A549 (cell line): ENCODE measurements around the gene CARS1. TPM values are rescaled to one million over a fixed set of nuclear protein-coding genes. Genes with fewer than 3 reads are reported as not detected.

ENCODE experiments used
- ATAC-seq, 2 experiments: fragments of 200-7000 bp in 1 of 2; fragments of >200 bp in 1 of 2; cut with Nextera tagmentation in 1 of 2; cut with Tn5 transposase in 1 of 2; 3 replicates each; pipeline versions ENCODE4 v1.8.0 to v1.9.1; 2018 to 2020; ENCODE audit warnings: mild to moderate bottlenecking in 1 of 2, moderate library complexity in 1 of 2
- CTCF ChIA-PET: fragments of 300-600 bp; sonication (Branson Sonifier 250); formaldehyde crosslinking; extraction: SDS; loops from one replicate; lab custom pipeline; 2021; ENCODE audit warnings: antibody characterized with exemption, inconsistent platforms; lab: Yijun Ruan, JAX
- POLR2A ChIA-PET: fragments of 350-600 bp; formaldehyde crosslinking; extraction: SDS; loops from one replicate; lab custom pipeline; 2021; ENCODE audit warnings: antibody characterized with exemption, inconsistent platforms; lab: Yijun Ruan, JAX
- DNase-seq, 2 experiments: peaks; one replicate each; pipeline versions ENCODE4 v3.0.0 to v3.0.0-alpha.2; 2011 to 2016; ENCODE audit warnings: low read depth in 1 of 2, low spot score in 1 of 2
- FAIRE-seq: peaks from 2 replicates; lab custom pipeline; 2011; peaks lifted over from hg19 to GRCh38; lab: Jason Lieb, UNC
- H3K27ac ChIP-seq, 2 experiments: fragments of >200 bp; sonication (Bioruptor Twin); formaldehyde crosslinking; 3 replicates each; pipeline ENCODE4 v1.5.1; 2016 to 2017
- H3K4me1 ChIP-seq: fragments of >200 bp; sonication (Bioruptor Twin); formaldehyde crosslinking; 3 replicates; pipeline ENCODE4 v1.6.1; 2016
- H3K4me2 ChIP-seq: fragments of >200 bp; sonication (Bioruptor Twin); formaldehyde crosslinking; 3 replicates; pipeline ENCODE4 v1.6.1; 2016
- H3K4me3 ChIP-seq: fragments of >200 bp; sonication (Bioruptor Twin); formaldehyde crosslinking; 3 replicates; pipeline ENCODE4 v1.5.1; 2016
- H3K9me3 ChIP-seq: fragments of >200 bp; sonication (Bioruptor Twin); formaldehyde crosslinking; 3 replicates; pipeline ENCODE4 v1.6.1; 2016
- ATOH8 ChIP-seq: fragments of 250-450 bp; sonication (Bioruptor Pico); IDR thresholded peaks from 2 replicates; pipeline ENCODE4 v1.5.0; 2020; ENCODE audit warnings: low read depth, mild to moderate bottlenecking, moderate library complexity
- BCL3 ChIP-seq: fragments of >200 bp; sonication (Bioruptor Twin); formaldehyde crosslinking; IDR thresholded peaks from 3 replicates; pipeline ENCODE4 v1.6.1; 2016
- CEBPB ChIP-seq, 2 experiments: fragments of >200 bp in 1 of 2; sonication (Bioruptor Twin) in 1 of 2; formaldehyde crosslinking in 1 of 2; IDR thresholded peaks; 2 replicates each; pipeline ENCODE4 v1.6.1; 2012 to 2016
- E2F6 ChIP-seq: IDR thresholded peaks from 2 replicates; pipeline ENCODE4 v1.6.1; 2012; ENCODE audit warnings: low read depth, borderline replicate concordance
- EHMT2 ChIP-seq: fragments of 200-600 bp; sonication (generic); IDR thresholded peaks from 2 replicates; pipeline ENCODE4 v1.6.1; 2016; ENCODE audit warnings: antibody characterized with exemption, low read depth, mild to moderate bottlenecking, moderate library complexity
- EP300 ChIP-seq, 2 experiments: fragments of >200 bp; sonication (Bioruptor Twin); formaldehyde crosslinking; IDR thresholded peaks; 2 replicates in 1 of 2; 3 replicates in 1 of 2; pipeline ENCODE4 v1.6.1; 2016 to 2017
- ESRRA ChIP-seq: fragments of 150-350 bp; IDR thresholded peaks from 2 replicates; pipeline ENCODE4 v1.6.1; 2014; ENCODE audit warnings: mild to moderate bottlenecking, low read length, borderline replicate concordance
- FOXS1 ChIP-seq: fragments of 250-450 bp; sonication (Bioruptor Pico); IDR thresholded peaks from 2 replicates; pipeline ENCODE4 v1.5.0; 2020; ENCODE audit warnings: mild to moderate bottlenecking, moderate library complexity
- GATA3 ChIP-seq: IDR thresholded peaks from 2 replicates; pipeline ENCODE4 v1.6.1; 2012; ENCODE audit warnings: borderline replicate concordance
- HEYL ChIP-seq: fragments of 250-450 bp; sonication (Bioruptor Pico); IDR thresholded peaks from 2 replicates; pipeline ENCODE4 v1.8.0; 2021; ENCODE audit warnings: mild to moderate bottlenecking, moderate library complexity
- HOXA7 ChIP-seq: fragments of 250-450 bp; sonication (Bioruptor Pico); IDR thresholded peaks from 2 replicates; pipeline ENCODE4 v1.5.0; 2020; ENCODE audit warnings: mild to moderate bottlenecking, moderate library complexity
- KDM1A ChIP-seq: fragments of 200-600 bp; sonication (generic); IDR thresholded peaks from 2 replicates; pipeline ENCODE4 v1.6.1; 2016; ENCODE audit warnings: low read depth, mild to moderate bottlenecking
- NFE2L2 ChIP-seq: fragments of 150-350 bp; conservative IDR thresholded peaks from 2 replicates; pipeline ENCODE4 v1.6.1; 2014; ENCODE audit warnings: low read length
- PBX3 ChIP-seq: IDR thresholded peaks from 2 replicates; pipeline ENCODE4 v1.6.1; 2012
- POLR2A ChIP-seq: IDR thresholded peaks from 2 replicates; pipeline ENCODE4 v1.6.1; 2012; ENCODE audit warnings: mild to moderate bottlenecking, low read length
- RARB ChIP-seq: fragments of 250-450 bp; sonication (Bioruptor Pico); IDR thresholded peaks from 2 replicates; pipeline ENCODE4 v1.8.0; 2021; ENCODE audit warnings: mild to moderate bottlenecking, moderate library complexity
- RCOR1 ChIP-seq: fragments of 150-350 bp; IDR thresholded peaks from 2 replicates; pipeline ENCODE4 v1.6.1; 2014; ENCODE audit warnings: antibody characterized with exemption, low read length, low read depth
- RFX5 ChIP-seq: fragments of 450-650 bp; IDR thresholded peaks from 2 replicates; pipeline ENCODE4 v1.7.1; 2014; ENCODE audit warnings: antibody characterized with exemption, mild to moderate bottlenecking, moderate library complexity
- SMC3 ChIP-seq: fragments of >200 bp; sonication (Bioruptor Twin); formaldehyde crosslinking; IDR thresholded peaks from 3 replicates; pipeline ENCODE4 v1.6.1; 2018; ENCODE audit warnings: inconsistent platforms
- TFCP2L1 ChIP-seq: fragments of 250-450 bp; sonication (Bioruptor Pico); IDR thresholded peaks from 2 replicates; pipeline ENCODE4 v1.5.0; 2021; ENCODE audit warnings: mild to moderate bottlenecking
- TP53 ChIP-seq: fragments of 250-450 bp; sonication (Bioruptor Pico); IDR thresholded peaks from 2 replicates; pipeline ENCODE4 v1.5.0; 2021; ENCODE audit warnings: mild to moderate bottlenecking, moderate library complexity
- ZFP36 ChIP-seq: fragments of 450-650 bp; IDR thresholded peaks from 2 replicates; pipeline ENCODE4 v1.6.1; 2014; ENCODE audit warnings: borderline replicate concordance; ENCODE audit not compliant: partially characterized antibody
- ZNF302 ChIP-seq: fragments of 250-450 bp; sonication (Bioruptor Pico); IDR thresholded peaks from 2 replicates; pipeline ENCODE4 v1.9.0; 2021; ENCODE audit warnings: inconsistent platforms, mild to moderate bottlenecking, moderate library complexity
- ZSCAN20 ChIP-seq: fragments of 250-450 bp; sonication (Bioruptor Pico); IDR thresholded peaks from 2 replicates; pipeline ENCODE4 v1.8.0; 2022; ENCODE audit warnings: mild to moderate bottlenecking, moderate library complexity
- WGBS: methylation state at CpG from one replicate; pipeline ENCODE4 v1.1.6; 2017; ENCODE audit errors: missing lambda C conversion rate; 5-methylcytosine and 5-hydroxymethylcytosine counted together
- polyA plus RNA-seq, 4 experiments: library from polyadenylated mRNA; depleted of rRNA in 3 of 4; stranded (reverse); fragments of >200 nt; fragmentation: RNase III in 1 of 4; extraction: RNeasy Plus Mini Kit Qiagen cat#74134 plus additional on column Dnase treatment in 1 of 4; gene quantifications; 2 replicates in 3 of 4; 3 replicates in 1 of 4; pipeline ENCODE4 v1.2.3, GENCODE V29; 2011 to 2017

CARS1 gene
- polyA plus RNA-seq, 2 of the 4 experiments (the other 2 are of a cell fraction), result 52.7 to 130 TPM

- ChIA-PET POLR2A (no interaction called here), CTCF (interaction anchor here (1.0 to 8.1 kb wide), 6 partner anchors 10 to 158 kb away, joined by 3 to 210 read pairs (median 64); partner anchors contain the start of gene PHLDA2)
- no peak for TF ChIP-seq POLR2A
- TF ChIP-seq FOXS1, result no peak
- no peak for TF ChIP-seq ZFP36
- TF ChIP-seq HEYL, result no peak
- no peak overlapping the region for H3K4me2 ChIP-seq
- no peak for FAIRE-seq
- H3K27ac ChIP-seq, result no peak overlapping the region
- DNase-seq, result no peak
- ATAC-seq, result no peak
- no peaks in the 10 kb centered on the region for H3K4me1 ChIP-seq
- 88% methylated on average over 12 of the region's 14 CpGs for WGBS
- no peak overlapping the region for H3K4me3 ChIP-seq
- no peaks in the 10 kb centered on the region for H3K9me3 ChIP-seq
These were observed 31.6 kb upstream of the CARS1 start for GRCh38 chr11:3088806-3089205.

- TF ChIP-seq EP300 (IDR thresholded peaks at IDR 0.05), result no peak
- TF ChIP-seq ATOH8 (CRISPR knock-in tag), result no peak
- TF ChIP-seq BCL3, result no peak
- no peak for TF ChIP-seq GATA3
- TF ChIP-seq E2F6, result no peak
- TF ChIP-seq HOXA7 (CRISPR knock-in tag), result no peak
- TF ChIP-seq RFX5, result no peak
- TF ChIP-seq ZNF302 (CRISPR knock-in tag), result no peak
- no peak for TF ChIP-seq KDM1A
- TF ChIP-seq SMC3, result no peak
- no peak for TF ChIP-seq NFE2L2
- no peak for TF ChIP-seq RCOR1
- TF ChIP-seq TP53 (CRISPR knock-in tag), result no peak
- TF ChIP-seq ESRRA, result no peak
- TF ChIP-seq RARB (CRISPR knock-in tag), result no peak
- TF ChIP-seq TFCP2L1, result no peak
- no peak for TF ChIP-seq PBX3
- no peak for TF ChIP-seq EHMT2
- TF ChIP-seq CEBPB (IDR thresholded peaks at IDR 0.05), result no peak
- TF ChIP-seq ZSCAN20 (CRISPR knock-in tag), result no peak
- Histone ChIP-seq H3K27ac (peak overlapping the region in 1 of 2 experiments; percentile 15; a peak in 1 of 6 replicates), H3K4me1 (no peaks in the 10 kb centered on the region), H3K4me2 (no peak overlapping the region), H3K4me3 (no peak overlapping the region), H3K9me3 (no peaks in the 10 kb centered on the region)
- POLR2A ChIA-PET, result no interaction called here
- ATAC-seq, result 0 out of 6 replicates have a peak, but pooled peaks of 1 of the 2 experiments have one; percentile 7
- WGBS, result 85% methylated on average over 13 of the region's 24 CpGs
- DNase-seq, result no peak
- FAIRE-seq, result no peak
- CTCF ChIA-PET, result interaction anchor here (0.6 to 8.1 kb wide), 6 partner anchors 9 to 52 kb away, joined by 3 to 210 read pairs (median 46); no protein-coding TSS in a partner anchor
These were observed 30.9 kb upstream of the CARS1 start for GRCh38 chr11:3087821-3088800.
